NCI-H146 treated with DMSO at 0.1 percent for 48 hours (cell line): Measurements from ENCODE around the gene MCOLN3.

Experiments
- DNase-seq: peaks from one replicate; lab custom pipeline; 2025; ENCODE audit not compliant: unreplicated experiment; lab: John Stamatoyannopoulos, UW

Gene MCOLN3

DNA sequence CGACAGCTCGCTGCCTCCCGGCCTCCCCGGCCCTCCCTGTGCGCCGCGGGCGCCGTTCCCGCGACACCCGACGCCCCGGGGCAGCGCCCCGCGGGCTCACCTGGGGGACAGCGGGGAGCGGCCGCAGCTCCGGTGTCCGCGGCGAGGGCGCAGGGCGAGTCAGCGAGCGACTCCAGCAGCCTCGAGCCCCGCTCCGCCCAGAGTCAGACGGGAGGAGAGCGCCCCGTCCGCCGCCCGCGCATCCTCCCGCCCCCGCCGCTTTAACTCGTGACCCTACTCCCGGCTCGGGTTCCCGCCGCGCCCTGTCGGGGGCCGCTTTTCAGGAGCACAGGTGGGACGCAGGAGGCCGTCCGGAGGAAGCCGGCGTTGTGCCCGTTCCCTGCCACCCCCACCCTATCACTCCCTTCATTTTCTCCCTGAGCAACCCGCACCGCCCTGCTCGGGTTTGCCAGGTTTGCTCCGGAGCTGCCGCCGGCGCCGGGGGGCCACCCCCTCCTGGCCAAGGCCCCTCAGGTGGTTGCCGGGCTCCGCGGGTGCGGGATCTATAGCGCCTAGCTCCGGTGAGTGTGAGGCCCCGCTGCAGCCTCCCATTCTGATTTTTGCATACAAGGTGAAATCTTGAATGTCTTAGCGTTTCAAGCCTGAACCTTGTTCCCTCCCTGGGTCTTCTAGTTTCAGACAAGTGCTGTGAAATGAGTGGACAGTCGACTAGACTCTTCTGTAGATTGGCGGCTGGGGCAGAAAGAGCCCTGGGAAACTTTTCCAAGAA is at the start of gene MCOLN3:
MCOLN3 (minus strand) TSS at position 205 of the 769 bp plus-strand sequence. CDS start 3,140 bp downstream, outside the sequence.
- peak; percentile 38 for DNase-seq

DNA sequence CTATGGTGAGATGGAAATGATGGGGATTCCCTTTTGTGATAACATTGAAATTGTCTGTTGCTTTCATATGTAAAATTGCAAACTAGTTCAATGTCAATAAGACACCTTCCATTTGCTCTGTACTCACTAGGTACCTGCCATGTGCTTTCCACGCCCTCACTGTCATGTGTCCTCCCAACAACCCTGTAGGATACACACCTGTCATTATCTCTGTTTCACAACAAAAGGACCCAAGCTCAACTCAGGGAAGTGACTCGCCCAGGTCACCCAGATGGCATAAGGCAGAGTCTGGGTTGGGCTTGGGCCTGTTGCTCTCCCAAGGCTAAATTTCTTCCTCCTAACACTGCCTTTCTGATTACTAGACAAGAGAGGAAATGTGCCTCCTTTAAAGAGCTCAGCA is 45.3 kb upstream of the MCOLN3 start:
- DNase-seq = no peak

GRCh38 chr1:85091671-85092280 is 43.5 kb upstream of the MCOLN3 start:
- DNase-seq = no peak

DNA sequence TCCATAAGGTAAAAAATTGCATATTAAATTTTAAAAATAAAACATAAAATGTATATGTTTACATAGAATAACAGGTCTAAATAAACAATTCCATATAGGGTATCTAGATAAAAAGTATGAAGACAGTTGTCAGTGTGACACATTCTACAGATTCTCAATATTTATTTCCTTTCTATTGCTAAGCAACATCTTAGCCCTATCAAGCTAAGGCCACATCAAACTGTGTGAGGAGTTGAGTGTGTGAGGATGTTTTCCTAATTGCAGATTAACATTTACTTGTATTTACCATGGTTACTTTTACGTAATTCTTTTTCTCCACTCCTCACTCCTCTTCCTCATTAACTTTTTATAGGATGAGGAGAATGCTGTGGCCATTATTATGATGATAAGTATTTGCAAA is 41.9 kb upstream of the MCOLN3 start:
- DNase-seq = no peak

- no peak for DNase-seq
Measured at GRCh38 chr1:85089203-85089602, 40.9 kb upstream of the MCOLN3 start.

DNA sequence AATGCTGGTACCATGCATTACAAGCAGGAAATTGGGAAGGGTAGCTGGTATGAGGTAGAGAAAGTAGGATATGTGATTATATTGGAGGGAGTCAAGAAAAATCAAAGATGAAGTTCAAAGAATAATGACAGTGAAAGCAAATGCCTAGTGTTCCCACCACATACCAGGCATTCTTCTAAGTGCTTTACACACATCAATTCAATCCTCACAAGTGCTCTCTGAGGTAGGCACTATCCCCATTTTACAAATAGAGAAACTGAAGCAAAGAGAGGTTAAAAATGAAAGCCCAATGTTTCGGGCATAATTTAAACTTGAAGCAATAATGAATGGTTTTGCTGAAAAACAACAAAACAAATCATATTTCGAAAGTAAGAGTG is 40.1 kb upstream of the MCOLN3 start:
- no peak for DNase-seq

GRCh38 chr1:85087659-85088407 is 39.5 kb upstream of the MCOLN3 start:
- no peak for DNase-seq

GRCh38 chr1:85085417-85085816 is 37.1 kb upstream of the MCOLN3 start:
- DNase-seq = no peak

- peak; percentile 2 for DNase-seq
Measured at GRCh38 chr1:85078903-85079302, 30.6 kb upstream of the MCOLN3 start.

GRCh38 chr1:85074365-85074964 is 26.2 kb upstream of the MCOLN3 start:
- no peak for DNase-seq

DNA sequence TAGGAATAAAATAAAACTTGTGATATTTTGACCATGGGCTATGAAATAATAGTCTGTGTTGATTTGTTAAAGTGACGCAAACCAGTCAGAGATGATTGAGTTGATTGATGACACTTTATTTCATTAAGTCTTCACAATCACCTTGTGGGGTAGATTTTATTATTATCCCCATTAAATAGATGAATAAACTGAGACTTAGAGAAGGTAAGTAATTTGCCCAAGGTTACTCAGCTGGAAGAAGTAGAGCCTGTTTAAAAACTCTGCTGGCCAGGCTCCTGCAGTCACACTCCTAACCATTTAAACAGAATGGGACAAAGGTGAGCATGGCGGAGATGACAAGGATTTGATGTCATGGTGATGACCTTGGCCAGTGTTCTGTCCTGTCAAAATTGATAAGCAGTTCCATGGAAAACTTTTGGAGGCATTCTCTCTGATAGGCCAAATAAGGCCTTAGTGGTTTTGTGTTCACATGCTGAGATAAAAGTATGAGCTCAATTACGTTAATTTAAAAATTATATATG is 22.7 kb upstream of the MCOLN3 start:
- DNase-seq = no peak

DNA sequence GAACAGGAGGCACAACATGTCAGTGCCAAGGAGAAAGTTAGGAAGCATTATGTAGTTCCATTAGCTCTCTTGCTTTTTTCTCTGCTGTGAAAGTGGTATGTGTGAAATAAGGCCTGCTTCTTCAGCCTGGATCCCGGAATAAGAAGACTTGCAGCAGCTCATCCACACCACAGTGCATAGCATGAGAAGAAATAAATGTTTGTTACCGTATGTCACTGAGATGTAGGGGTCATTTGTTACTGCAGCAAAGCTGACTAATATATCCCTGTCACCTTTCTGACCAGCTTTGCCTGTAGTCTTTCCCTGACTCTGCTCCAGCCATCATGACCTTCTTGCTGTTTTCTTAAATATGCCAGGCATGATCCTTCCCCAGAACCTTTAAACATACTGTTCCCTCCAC is 20.5 kb upstream of the MCOLN3 start:
- DNase-seq = no peak

- no peak for DNase-seq
Measured at GRCh38 chr1:85065550-85065949, 17.2 kb upstream of the MCOLN3 start.

DNA sequence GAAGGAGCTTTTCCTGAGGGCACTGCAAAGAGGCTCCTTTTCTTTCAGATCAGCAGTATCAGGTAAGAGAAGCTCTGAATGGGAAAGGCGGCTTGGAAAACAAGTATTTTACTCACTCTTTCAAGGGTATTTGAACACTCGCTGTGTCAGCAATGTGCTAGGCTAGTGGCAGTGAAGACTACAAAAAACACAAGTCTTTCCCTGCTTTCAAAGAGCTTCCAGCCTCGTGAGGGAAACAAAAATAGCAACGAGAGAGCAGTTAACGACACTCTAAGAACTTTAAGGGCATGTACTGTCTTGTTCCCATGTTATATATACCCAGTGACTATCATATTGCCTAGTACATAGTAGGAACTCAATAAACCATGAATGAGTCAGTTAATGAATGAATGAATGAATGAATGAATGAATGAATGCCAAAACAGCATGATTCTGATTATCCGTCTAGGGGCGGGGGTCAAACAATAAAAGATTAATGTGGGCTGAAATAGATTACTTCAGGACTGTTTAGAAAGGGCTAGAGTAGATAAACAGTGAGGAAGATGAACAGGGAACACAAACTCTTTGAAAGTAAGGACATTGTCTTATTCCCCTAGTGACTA is 14.2 kb upstream of the MCOLN3 start:
- DNase-seq = no peak

GRCh38 chr1:85061711-85062424 is 13.6 kb upstream of the MCOLN3 start:
- peak; percentile 57 for DNase-seq

DNA sequence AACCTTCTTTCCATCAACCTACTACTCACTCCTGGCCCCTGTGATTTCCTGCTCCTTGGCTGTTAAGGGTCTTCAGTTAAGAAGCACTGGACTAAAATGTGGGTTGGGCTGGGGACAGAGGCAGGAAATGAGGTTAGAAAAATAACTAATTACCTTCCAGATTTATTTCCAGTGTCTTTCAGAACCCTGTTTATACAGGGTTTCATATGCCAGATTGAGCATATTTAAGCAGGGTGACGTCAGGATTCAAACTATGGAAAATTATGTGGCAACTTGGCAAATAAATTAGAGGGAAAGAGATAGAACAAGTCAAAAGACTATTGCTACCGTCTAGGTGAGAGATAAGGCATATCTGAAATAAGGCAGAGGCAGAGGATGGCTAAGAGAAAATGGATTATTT is 11.7 kb upstream of the MCOLN3 start:
- DNase-seq = no peak

DNA sequence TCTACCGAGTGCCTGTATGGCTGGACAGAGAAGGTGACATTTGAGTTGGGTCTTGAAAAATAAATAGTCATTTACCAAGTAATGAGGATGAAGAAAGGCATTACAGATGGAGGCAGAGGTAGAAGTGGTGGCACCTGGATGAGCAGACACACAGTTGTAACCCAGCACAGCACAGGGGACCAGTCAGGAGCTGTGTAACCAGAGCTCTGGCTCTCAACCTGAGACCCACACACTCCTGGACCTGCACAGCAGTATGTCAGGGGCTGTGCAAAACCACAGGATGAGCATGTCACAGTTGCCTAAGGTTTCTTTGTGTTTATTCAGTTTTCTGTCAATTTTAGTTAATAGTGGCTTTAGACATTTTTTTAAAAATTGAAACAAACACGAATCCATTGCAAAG is 11.3 kb upstream of the MCOLN3 start:
- no peak for DNase-seq

- no peak for DNase-seq
Measured at GRCh38 chr1:85058786-85059185, 10.5 kb upstream of the MCOLN3 start.

DNA sequence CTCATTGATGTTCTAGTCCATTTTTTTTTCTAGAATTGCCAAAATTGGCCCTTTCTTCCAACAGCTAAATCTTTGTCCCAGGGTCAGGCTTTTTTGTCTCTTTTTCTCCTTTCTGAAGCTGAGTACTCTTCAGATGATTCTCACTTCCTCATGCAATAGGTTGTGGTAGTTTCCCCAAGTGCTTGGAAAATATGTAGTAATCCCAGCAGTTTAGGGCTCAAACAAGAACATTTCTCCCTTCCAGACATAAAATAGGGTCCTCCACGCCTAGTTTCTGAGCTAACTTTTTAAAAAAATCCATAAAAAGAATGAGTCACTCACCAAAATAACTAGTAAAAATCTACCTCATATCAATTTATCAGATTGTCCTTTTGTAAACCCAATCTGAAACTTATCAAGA is 10.0 kb upstream of the MCOLN3 start:
- DNase-seq = no peak

DNA sequence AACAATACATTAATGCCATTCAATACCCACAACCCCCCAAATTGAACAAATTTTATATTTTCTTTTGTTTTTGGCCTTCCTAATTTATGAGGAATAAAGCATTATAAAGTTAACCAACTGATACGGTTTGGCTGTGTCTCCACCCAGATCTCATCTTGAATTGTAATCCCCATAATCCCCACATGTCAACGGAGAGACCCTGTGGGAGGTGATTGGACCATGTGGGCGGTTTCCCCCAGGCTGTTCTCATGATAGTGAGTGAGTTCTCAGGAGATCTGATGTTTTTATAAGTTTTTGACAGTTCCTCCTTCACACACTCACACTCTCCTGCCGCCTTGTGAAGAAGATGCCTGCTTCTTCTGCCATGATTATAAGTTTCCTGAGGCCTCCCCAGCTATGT is 6.4 kb upstream of the MCOLN3 start:
- DNase-seq = no peak
